CD4-positive, alpha-beta T cell treated with Interleukin-15 for 1 hour (primary cell): ENCODE data around the gene ADAD2.
"Not testable (repeated sequence)": the region's sequence is repeated elsewhere in the genome, so short reads cannot be mapped to it uniquely, and the experiment has no call there.

ENCODE experiments used
- DNase-seq: peaks from one replicate; pipeline ENCODE4 v3.0.0-alpha.2; 2020

The ADAD2 gene

GRCh38 chr16:84196727-84197394 is 5.9 kb downstream of the ADAD2 start:
- DNase-seq = no peak

- DNase-seq = no peak
Observed at GRCh38 chr16:84197466-84198128, 6.6 kb downstream of the ADAD2 start.

- DNase-seq = no peak
Observed at GRCh38 chr16:84198401-84198800, 7.4 kb downstream of the ADAD2 start.

GRCh38 chr16:84199097-84199496 is 8.1 kb downstream of the ADAD2 start:
- DNase-seq = no peak

GRCh38 chr16:84199861-84200260 is 8.9 kb downstream of the ADAD2 start:
- DNase-seq = peak; percentile 48

- DNase-seq = not testable (repeated sequence)
Observed at GRCh38 chr16:84204551-84204950, 13.6 kb downstream of the ADAD2 start.

GRCh38 chr16:84205123-84205522 is 14.2 kb downstream of the ADAD2 start:
- DNase-seq = not testable (repeated sequence)

- DNase-seq = no peak
Observed at GRCh38 chr16:84205976-84206691, 15.2 kb downstream of the ADAD2 start.

- no peak for DNase-seq
Observed at GRCh38 chr16:84207251-84207650, 16.3 kb downstream of the ADAD2 start.

- DNase-seq = no peak
Observed at GRCh38 chr16:84207879-84208278, 16.9 kb downstream of the ADAD2 start.

GRCh38 chr16:84209989-84210388 is 19.0 kb downstream of the ADAD2 start:
- DNase-seq = no peak

- no peak for DNase-seq
Observed at GRCh38 chr16:84212154-84212553, 21.2 kb downstream of the ADAD2 start.

- DNase-seq = no peak
Observed at GRCh38 chr16:84212631-84213030, 21.7 kb downstream of the ADAD2 start.

GRCh38 chr16:84214451-84215066 is 23.6 kb downstream of the ADAD2 start:
- no peak for DNase-seq

GRCh38 chr16:84215531-84215930 is 24.6 kb downstream of the ADAD2 start:
- no peak for DNase-seq

- DNase-seq = not testable (repeated sequence)
Observed at GRCh38 chr16:84216144-84216543, 25.2 kb downstream of the ADAD2 start.

GRCh38 chr16:84218176-84218823 is 27.3 kb downstream of the ADAD2 start:
- DNase-seq = no peak

GRCh38 chr16:84218956-84219355 is 28.0 kb downstream of the ADAD2 start:
- DNase-seq = no peak

- no peak for DNase-seq
Observed at GRCh38 chr16:84220851-84221250, 29.9 kb downstream of the ADAD2 start.

GRCh38 chr16:84223456-84223855 is 32.5 kb downstream of the ADAD2 start:
- no peak for DNase-seq

- no peak for DNase-seq
Observed at GRCh38 chr16:84224554-84224953, 33.6 kb downstream of the ADAD2 start.

GRCh38 chr16:84225126-84225525 is 34.2 kb downstream of the ADAD2 start:
- no peak for DNase-seq

- DNase-seq = no peak
Observed at GRCh38 chr16:84225571-84225970, 34.6 kb downstream of the ADAD2 start.
